H1 (cell line): ENCODE measurements around the gene TSC22D4. TPM values are rescaled to one million over a fixed set of nuclear protein-coding genes. Genes with fewer than 3 reads are reported as not detected.

Source experiments
- CTCF ChIA-PET: fragments of 300-600 bp; sonication (Branson Sonifier 250); formaldehyde crosslinking; loops from one replicate; lab custom pipeline; 2021; ENCODE audit not compliant: partially characterized antibody; lab: Charles Lee
- POLR2A ChIA-PET: fragments of 300-600 bp; sonication (Branson Sonifier 250); formaldehyde crosslinking; loops from one replicate; lab custom pipeline; 2021; ENCODE audit warnings: inconsistent platforms; ENCODE audit not compliant: partially characterized antibody; lab: Charles Lee
- DNase-seq, 2 experiments: peaks; one replicate each; pipeline versions ENCODE4 v3.0.0 to v3.0.0-alpha.2; 2010 to 2022; ENCODE audit warnings: low spot score in 2 of 2, low read depth in 1 of 2, mixed read lengths in 1 of 2
- FAIRE-seq: peaks from 2 replicates; lab custom pipeline; 2011; peaks lifted over from hg19 to GRCh38; lab: Jason Lieb, UNC
- H2AFZ ChIP-seq: 2 replicates; pipeline ENCODE4 v1.8.1; 2012; ENCODE audit warnings: low read length, inconsistent platforms
- H2AK5ac ChIP-seq: 2 replicates; pipeline ENCODE4 v1.6.1; 2013; ENCODE audit warnings: low read depth, low read length
- H2BK120ac ChIP-seq: replicated peaks from 2 replicates; pipeline ENCODE3; 2013; ENCODE audit warnings: low read depth, low read length, inconsistent platforms
- H2BK12ac ChIP-seq: 2 replicates; pipeline ENCODE4 v1.6.1; 2013; ENCODE audit warnings: low read depth, low read length
- H2BK15ac ChIP-seq: 2 replicates; pipeline ENCODE4 v1.6.1; 2013; ENCODE audit warnings: low read length
- H2BK20ac ChIP-seq: 2 replicates; pipeline ENCODE4 v1.6.1; 2013; ENCODE audit warnings: low read length
- H2BK5ac ChIP-seq: 2 replicates; pipeline ENCODE4 v1.6.1; 2013; ENCODE audit warnings: low read depth, low read length
- H3K14ac ChIP-seq: 2 replicates; pipeline ENCODE4 v1.6.1; 2013; ENCODE audit warnings: inconsistent platforms; ENCODE audit not compliant: insufficient read length
- H3K18ac ChIP-seq: 2 replicates; pipeline ENCODE4 v1.6.1; 2013; ENCODE audit warnings: low read length; ENCODE audit errors: extremely low read depth
- H3K23ac ChIP-seq: 2 replicates; pipeline ENCODE4 v1.6.1; 2013; ENCODE audit warnings: inconsistent platforms; ENCODE audit not compliant: insufficient read length
- H3K23me2 ChIP-seq: 2 replicates; pipeline ENCODE4 v1.6.1; 2013; ENCODE audit warnings: low read depth, low read length
- H3K27ac ChIP-seq: 2 replicates; pipeline ENCODE4 v1.6.1; 2011; ENCODE audit warnings: low read depth, low read length, inconsistent platforms
- H3K27me3 ChIP-seq, 4 experiments: replicated peaks in 1 of 4; 1 replicate in 1 of 4; 2 replicates in 3 of 4; pipeline versions ENCODE4 v1.6.1 to v1.8.1; 2011 to 2013; ENCODE audit warnings: low read length in 3 of 4, mild to moderate bottlenecking in 3 of 4, inconsistent platforms in 2 of 4, mixed read lengths in 2 of 4, moderate library complexity in 1 of 4; ENCODE audit not compliant: control insufficient read depth in 3 of 4, insufficient read depth in 3 of 4; ENCODE audit errors: extremely low read depth in 1 of 4
- H3K36me3 ChIP-seq, 4 experiments: 2 replicates each; pipeline versions ENCODE4 v1.6.1 to v1.8.1; 2011 to 2013; ENCODE audit warnings: mild to moderate bottlenecking in 4 of 4, low read length in 3 of 4, moderate library complexity in 2 of 4, control low read depth in 1 of 4, inconsistent platforms in 1 of 4; ENCODE audit not compliant: insufficient read depth in 4 of 4, control insufficient read depth in 2 of 4
- H3K4ac ChIP-seq: replicated peaks from 2 replicates; pipeline ENCODE3; 2013; ENCODE audit warnings: low read length, low read depth, mixed read lengths, inconsistent platforms; ENCODE audit not compliant: insufficient read length
- H3K4me1 ChIP-seq, 4 experiments: replicated peaks in 1 of 4; 1 replicate in 1 of 4; 2 replicates in 3 of 4; pipeline versions ENCODE4 v1.6.1 to v1.8.1; 2011 to 2013; ENCODE audit warnings: low read length in 3 of 4, inconsistent platforms in 2 of 4, mixed read lengths in 1 of 4; ENCODE audit not compliant: insufficient read depth in 4 of 4, control insufficient read depth in 3 of 4
- H3K4me2 ChIP-seq, 2 experiments: 2 replicates each; pipeline versions ENCODE4 v1.6.1 to v1.8.1; 2011 to 2013; ENCODE audit warnings: low read depth in 2 of 2, low read length in 2 of 2, control low read depth in 1 of 2, inconsistent platforms in 1 of 2, mild to moderate bottlenecking in 1 of 2; ENCODE audit not compliant: insufficient read depth in 1 of 2
- H3K4me3 ChIP-seq, 4 experiments: fragments of 200-600, 300-600 bp in 1 of 4; sonication (generic), shearing (Covaris generic), sonication (Bioruptor Twin) in 1 of 4; 2 replicates each; pipeline versions ENCODE4 v1.5.1 to v1.8.1; 2011 to 2016; ENCODE audit warnings: low read length in 4 of 4, low read depth in 3 of 4, control low read depth in 2 of 4, inconsistent platforms in 2 of 4, mild to moderate bottlenecking in 2 of 4, mixed read lengths in 1 of 4, moderate library complexity in 1 of 4; ENCODE audit not compliant: insufficient read depth in 2 of 4; ENCODE audit errors: extremely low read depth in 1 of 4
- H3K56ac ChIP-seq: replicated peaks from 2 replicates; pipeline ENCODE3; 2013; ENCODE audit warnings: low read depth, mild to moderate bottlenecking, mixed read lengths, low read length, inconsistent platforms; ENCODE audit not compliant: insufficient read length
- H3K79me1 ChIP-seq: 2 replicates; pipeline ENCODE4 v1.6.1; 2013; ENCODE audit warnings: low read depth, low read length, control low read depth
- H3K79me2 ChIP-seq, 2 experiments: 2 replicates each; pipeline versions ENCODE4 v1.6.1 to v1.8.1; 2012 to 2013; ENCODE audit warnings: low read length in 2 of 2, mild to moderate bottlenecking in 2 of 2, inconsistent platforms in 1 of 2; ENCODE audit not compliant: insufficient read depth in 2 of 2, control insufficient read depth in 1 of 2
- H3K9ac ChIP-seq, 4 experiments: replicated peaks in 1 of 4; 1 replicate in 1 of 4; 2 replicates in 3 of 4; pipeline versions ENCODE4 v1.6.1 to v1.8.1; 2011 to 2013; ENCODE audit warnings: low read depth in 3 of 4, low read length in 3 of 4, control low read depth in 2 of 4, mild to moderate bottlenecking in 2 of 4, moderate library complexity in 2 of 4, inconsistent platforms in 1 of 4; ENCODE audit errors: extremely low read depth in 1 of 4
- H3K9me3 ChIP-seq, 2 experiments: 2 replicates each; pipeline versions ENCODE4 v1.6.1 to v1.8.1; 2012 to 2013; ENCODE audit warnings: mild to moderate bottlenecking in 2 of 2, moderate library complexity in 2 of 2, control low read depth in 1 of 2, inconsistent platforms in 1 of 2, low read depth in 1 of 2, low read length in 1 of 2, mixed read lengths in 1 of 2; ENCODE audit not compliant: insufficient read depth in 2 of 2
- H4K20me1 ChIP-seq, 2 experiments: replicated peaks in 1 of 2; 2 replicates each; pipeline versions ENCODE3 to v1.8.1; 2011 to 2013; ENCODE audit warnings: inconsistent platforms in 2 of 2, low read length in 2 of 2, mild to moderate bottlenecking in 1 of 2; ENCODE audit not compliant: insufficient read depth in 2 of 2, control insufficient read depth in 1 of 2
- H4K5ac ChIP-seq: 2 replicates; pipeline ENCODE4 v1.6.1; 2013; ENCODE audit warnings: low read length, low read depth, mixed read lengths, inconsistent platforms; ENCODE audit not compliant: insufficient read length
- H4K8ac ChIP-seq: 2 replicates; pipeline ENCODE4 v1.8.0; 2013; ENCODE audit warnings: mild to moderate bottlenecking, moderate library complexity, low read length, inconsistent platforms; ENCODE audit not compliant: insufficient read depth; ENCODE audit errors: extremely low read depth
- H4K91ac ChIP-seq: replicated peaks from 2 replicates; pipeline ENCODE3; 2013; ENCODE audit warnings: low read length, mixed read lengths, inconsistent platforms; ENCODE audit not compliant: insufficient read length
- WGBS, 2 experiments: shearing (Covaris generic) in 1 of 2; methylation state at CpG; one replicate each; pipeline versions ENCODE4 v1.1.6 to v1.1.7; 2013 to 2015; ENCODE audit warnings: low lambda C conversion rate in 2 of 2, mixed read lengths in 2 of 2, inconsistent platforms in 1 of 2, low coverage in 1 of 2, missing lambda C conversion rate in 1 of 2; ENCODE audit not compliant: insufficient replicate concordance in 2 of 2, insufficient coverage in 1 of 2, insufficient read length in 1 of 2; ENCODE audit errors: extremely low coverage in 1 of 2, missing lambda C conversion rate in 1 of 2; 5-methylcytosine and 5-hydroxymethylcytosine counted together
- polyA plus RNA-seq, 7 experiments: library from polyadenylated mRNA; depleted of rRNA in 3 of 7; stranded (reverse) in 5 of 7; unstranded in 2 of 7; fragments of >200 nt in 5 of 7; fragments of 200-250 nt in 2 of 7; gene quantifications; 1 replicate in 5 of 7; 2 replicates in 1 of 7; 4 replicates in 1 of 7; pipeline versions ENCODE4 v1.2.1 to v1.2.3, GENCODE V29; 2011 to 2013; ENCODE audit warnings: missing spikeins in 2 of 7, mixed read lengths in 2 of 7
- total RNA-seq: library from RNA; stranded (reverse); fragmentation: NEBNext Ultra II Directional; extraction: Animal tissue kit (Norgen Biotek cat#: 25700); gene quantifications from 2 replicates; pipeline ENCODE4 v1.2.1, GENCODE V29; 2021

Gene TSC22D4
- total and polyA plus RNA-seq, 2 of the 8 experiments (the other 6 are each of a cell fraction or from before 2014, with no cell fraction given): 13.2 to 20.3 TPM

DNA sequence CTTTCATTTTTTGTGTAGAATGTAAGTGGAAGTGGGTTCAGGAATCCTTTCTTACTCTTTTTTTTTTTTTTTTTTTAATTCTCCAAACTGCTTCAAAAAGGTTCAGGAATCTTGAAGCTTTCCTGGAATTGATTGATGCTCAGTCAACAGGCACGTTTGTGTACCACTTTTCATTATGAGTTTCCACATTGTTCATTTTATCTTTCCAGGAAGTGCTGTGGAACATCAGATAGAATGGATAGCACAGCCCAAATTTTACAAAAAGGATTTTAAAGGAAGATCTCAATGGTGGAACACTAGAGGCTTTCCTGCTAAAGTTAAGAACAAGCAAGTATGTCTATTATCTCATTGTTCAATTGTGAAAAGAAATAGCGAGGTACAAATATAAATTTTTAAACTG lies 40.8 kb downstream of the TSC22D4 start:
- Histone ChIP-seq H3K4ac (no peak overlapping the region), H4K20me1 (peaks cover 0 to 2% of the 10 kb centered on the region in 2 experiments), H3K18ac (no peak overlapping the region), H3K27ac (no peak overlapping the region), H4K91ac (no peak overlapping the region), H3K79me1 (no peaks in the 10 kb centered on the region; the same call in 1 of the 2 replicates), H3K36me3 (peaks cover under 1 to 20% (median 13%) of the 10 kb centered on the region in 4 experiments; a peak in 6 of 8 replicates), H3K4me2 (no peak overlapping the region), H3K4me3 (no peak overlapping the region), H3K9ac (no peak overlapping the region), H4K8ac (no peak overlapping the region), H2AK5ac (no peak overlapping the region), H3K56ac (no peak overlapping the region), H3K23me2 (no peaks in the 10 kb centered on the region; the same call in 1 of the 2 replicates), H2BK15ac (no peak overlapping the region), H3K27me3 (no peaks in the 10 kb centered on the region), H3K14ac (no peak overlapping the region), H2BK20ac (no peak overlapping the region), H2BK5ac (no peak overlapping the region), H3K23ac (no peak overlapping the region), H3K9me3 (no peaks in the 10 kb centered on the region), H2BK12ac (no peak overlapping the region), H4K5ac (no peak overlapping the region), H3K4me1 (peaks cover 0 to 5% (median 2%) of the 10 kb centered on the region in 4 experiments; a peak in 4 of 7 replicates), H3K79me2 (peaks cover 0 to 20% of the 10 kb centered on the region in 2 experiments; a peak in 2 of 4 replicates), H2AFZ (no peak overlapping the region), H2BK120ac (no peak overlapping the region)
- 97% methylated on average over 2 of the region's 2 CpGs; no CpG with 5 or more reads in 1 of the 2 experiments for WGBS, 2 experiments
- ChIA-PET POLR2A (interaction anchor here (0.8 to 5.2 kb wide), 5 partner anchors 8 to 69 kb away, joined by 3 to 55 read pairs (median 39); partner anchors contain the start of genes MEPCE and ZCWPW1), CTCF (interaction anchor here (1.1 to 1.8 kb wide), 4 partner anchors 8 to 27 kb away, joined by 3 to 7 read pairs (median 4); partner anchors contain the start of gene MEPCE)
- FAIRE-seq: no peak
- no peak for DNase-seq
